GM13976 (cell line): ENCODE measurements around the gene IFNGR2.

Source experiments
- DNase-seq: peaks from one replicate; pipeline ENCODE4 v3.0.0; 2012; ENCODE audit warnings: low spot score
- in situ Hi-C: fragments of 300-500 bp; cut with MboI; formaldehyde crosslinking; loops from one replicate; pipeline ENCODE4 v1.12.0; 2022; ENCODE audit warnings: low sequenced_read_pairs, mixed read lengths, inconsistent platforms; ENCODE audit not compliant: unreplicated experiment
- TF ChIP-seq, protein P1 (sequence below): IDR thresholded peaks from 2 replicates; pipeline ENCODE4 v1.5.1; 2012; ENCODE audit warnings: borderline replicate concordance, mild to moderate bottlenecking; ENCODE audit not compliant: insufficient read depth; ENCODE audit errors: extremely low read depth, missing control alignments, control extremely low read depth

IFNGR2 gene

DNA sequence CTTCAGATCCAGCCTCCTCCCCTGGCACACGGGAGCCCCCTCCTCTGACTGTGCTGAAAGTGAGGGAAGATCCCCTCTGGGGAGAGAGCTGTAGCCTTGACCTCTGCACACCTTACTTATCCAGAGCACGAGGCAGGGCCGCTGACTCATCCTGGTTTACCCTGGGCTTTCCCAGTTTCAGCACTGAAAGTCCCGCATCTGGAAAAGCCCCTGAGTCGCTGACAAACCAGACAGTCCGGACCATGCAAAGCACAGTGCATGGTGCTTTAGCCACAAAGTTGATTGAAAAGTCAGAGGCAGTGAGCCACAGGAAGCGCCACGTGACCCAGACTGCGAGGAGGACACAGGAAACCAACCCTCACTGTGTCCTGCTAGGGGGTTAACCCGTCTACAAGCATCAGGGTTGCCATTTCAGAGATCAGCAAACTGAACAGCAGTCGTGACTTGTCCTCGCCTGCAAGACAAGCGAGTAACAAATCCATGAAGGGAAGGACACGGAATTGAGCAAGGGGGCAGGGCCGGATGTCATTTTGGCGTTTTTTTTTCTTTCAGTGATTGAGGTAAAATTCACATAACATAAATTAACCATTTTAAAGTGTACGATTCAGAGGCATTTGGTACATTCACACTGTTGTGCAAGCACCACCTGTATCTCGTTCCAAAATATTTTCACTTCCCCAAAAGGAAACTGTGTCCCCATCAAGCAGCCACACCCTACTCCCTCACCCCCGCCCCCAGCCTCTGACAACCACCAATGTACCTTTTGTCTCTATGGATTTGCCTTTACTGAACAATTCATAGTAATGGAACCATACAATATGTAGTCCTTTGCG lies 19.9 kb upstream of the IFNGR2 start:
- in situ Hi-C loops = no loop called here
- TF ChIP-seq, protein P1, sequence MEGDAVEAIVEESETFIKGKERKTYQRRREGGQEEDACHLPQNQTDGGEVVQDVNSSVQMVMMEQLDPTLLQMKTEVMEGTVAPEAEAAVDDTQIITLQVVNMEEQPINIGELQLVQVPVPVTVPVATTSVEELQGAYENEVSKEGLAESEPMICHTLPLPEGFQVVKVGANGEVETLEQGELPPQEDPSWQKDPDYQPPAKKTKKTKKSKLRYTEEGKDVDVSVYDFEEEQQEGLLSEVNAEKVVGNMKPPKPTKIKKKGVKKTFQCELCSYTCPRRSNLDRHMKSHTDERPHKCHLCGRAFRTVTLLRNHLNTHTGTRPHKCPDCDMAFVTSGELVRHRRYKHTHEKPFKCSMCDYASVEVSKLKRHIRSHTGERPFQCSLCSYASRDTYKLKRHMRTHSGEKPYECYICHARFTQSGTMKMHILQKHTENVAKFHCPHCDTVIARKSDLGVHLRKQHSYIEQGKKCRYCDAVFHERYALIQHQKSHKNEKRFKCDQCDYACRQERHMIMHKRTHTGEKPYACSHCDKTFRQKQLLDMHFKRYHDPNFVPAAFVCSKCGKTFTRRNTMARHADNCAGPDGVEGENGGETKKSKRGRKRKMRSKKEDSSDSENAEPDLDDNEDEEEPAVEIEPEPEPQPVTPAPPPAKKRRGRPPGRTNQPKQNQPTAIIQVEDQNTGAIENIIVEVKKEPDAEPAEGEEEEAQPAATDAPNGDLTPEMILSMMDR = no peak
- DNase-seq = peak; percentile 71

DNA sequence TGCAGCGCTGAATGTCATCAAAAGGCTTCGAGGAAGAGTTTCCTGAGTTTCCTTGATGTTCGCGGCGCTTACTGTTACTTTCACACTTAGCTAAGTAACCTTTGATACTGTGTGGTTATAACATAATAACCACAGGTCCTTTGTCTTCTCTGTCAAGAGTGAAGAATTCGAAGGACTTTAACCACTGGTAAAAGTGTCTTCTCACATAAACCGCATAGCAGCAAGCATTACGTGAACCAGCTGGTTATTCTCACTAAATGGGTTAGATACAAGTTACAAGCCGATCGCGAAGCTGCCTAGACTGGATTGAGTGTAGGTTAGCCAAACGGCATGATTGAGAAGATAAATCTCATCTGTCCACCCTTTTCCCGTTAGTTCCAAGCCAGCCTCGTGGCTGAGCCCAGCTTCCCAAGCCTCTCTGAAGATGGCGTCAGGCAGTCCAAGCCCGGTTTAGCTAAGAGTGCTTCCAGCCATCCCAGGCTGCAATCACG lies 18.3 kb upstream of the IFNGR2 start:
- DNase-seq = no peak
- TF ChIP-seq, protein P1 = no peak
- in situ Hi-C loops = no loop called here

DNA sequence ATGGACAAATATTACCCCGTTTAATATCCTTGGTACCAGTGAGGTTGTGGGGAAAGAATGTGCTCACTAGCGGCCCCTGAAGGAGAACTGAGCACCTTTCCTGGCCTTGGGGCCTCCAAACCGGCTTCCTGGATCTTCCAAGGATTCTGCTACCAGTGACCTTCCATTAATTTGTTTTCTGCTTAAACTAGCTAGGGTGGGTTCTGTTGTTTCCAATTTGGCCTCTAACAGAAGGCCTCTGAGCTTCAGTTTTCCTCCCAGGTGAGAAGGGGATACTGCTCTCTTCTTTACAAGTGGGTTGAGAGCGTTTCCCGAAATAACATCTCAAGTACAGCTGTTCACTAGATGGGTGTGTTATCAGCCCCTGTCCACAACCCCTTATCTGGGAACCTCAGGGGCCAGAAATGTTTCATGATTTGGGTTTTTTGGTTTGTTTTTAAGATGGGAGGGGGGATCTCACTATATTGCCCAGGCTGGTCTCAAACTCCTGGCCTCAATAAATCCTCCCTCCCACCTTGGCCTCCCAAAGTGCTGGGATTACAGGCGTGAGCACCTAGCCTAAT lies 16.9 kb upstream of the IFNGR2 start:
- DNase-seq = no peak
- in situ Hi-C loops = no loop called here

DNA sequence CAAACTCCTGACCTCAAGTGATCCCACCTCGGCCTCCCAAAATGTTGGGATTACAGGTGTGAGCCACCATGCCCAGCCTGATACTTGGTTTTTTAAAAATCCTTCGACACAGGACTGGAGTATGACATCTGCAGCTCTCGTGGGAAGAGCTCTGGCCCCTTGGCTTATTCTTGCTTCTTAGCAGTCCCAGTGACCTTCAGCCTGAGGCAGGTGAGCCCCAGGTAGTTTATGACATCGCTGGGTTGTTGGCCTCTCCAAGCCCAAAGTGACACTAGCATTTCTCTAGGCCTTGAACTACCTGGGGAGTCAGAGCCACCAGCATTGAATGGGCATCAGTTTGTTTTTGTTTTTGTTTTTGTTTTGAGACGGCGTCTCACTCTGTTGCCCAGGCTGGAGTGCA lies 15.9 kb upstream of the IFNGR2 start:
- in situ Hi-C loops = no loop called here
- DNase-seq = no peak
- TF ChIP-seq, protein P1 = no peak

More for the DNA sequence above, 16.9 kb upstream of the IFNGR2 start:
- TF ChIP-seq, protein P1 = no peak

DNA sequence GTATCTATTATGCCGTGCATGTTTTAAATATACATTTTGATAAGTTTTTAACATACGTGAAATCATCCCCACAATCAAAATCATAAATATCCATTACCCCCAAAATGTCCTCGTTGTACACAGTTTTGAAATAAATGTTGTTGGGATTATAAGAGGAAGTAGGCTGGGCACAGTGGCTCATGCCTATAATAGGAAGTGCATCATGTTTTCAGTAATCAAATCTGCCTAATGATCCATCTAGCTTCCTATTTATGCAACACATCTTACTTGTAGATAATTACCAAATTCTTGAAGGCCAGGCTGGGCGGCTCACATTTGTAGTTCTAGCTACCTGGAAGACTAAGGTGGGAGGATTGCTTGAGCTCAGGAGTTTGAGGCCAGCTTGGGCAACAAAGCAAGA lies 15.0 kb upstream of the IFNGR2 start:
- TF ChIP-seq, protein P1 = no peak
- in situ Hi-C loops = no loop called here
- no peak for DNase-seq

DNA sequence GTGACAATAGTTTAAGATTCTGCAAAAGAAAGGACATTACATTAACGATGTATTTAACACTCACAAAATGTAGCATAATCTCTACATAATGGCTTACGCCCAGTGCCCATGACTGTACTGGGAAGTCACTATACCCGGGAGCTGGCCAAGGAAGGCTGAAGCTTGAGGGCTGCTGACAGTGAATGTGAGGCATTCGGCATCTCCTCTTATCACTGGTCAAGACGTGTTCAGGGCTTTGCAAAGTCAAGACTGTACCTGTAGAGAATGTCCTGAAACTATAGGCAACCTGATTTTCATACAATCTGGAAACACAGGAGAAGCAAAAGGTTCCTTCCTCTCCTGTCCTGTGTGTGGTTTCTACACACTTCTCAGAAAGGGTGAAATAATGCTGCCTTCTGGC lies 12.7 kb upstream of the IFNGR2 start:
- DNase-seq = no peak
- in situ Hi-C loops = no loop called here
- TF ChIP-seq, protein P1 = no peak
